ENCODE measurements around the gene ZNF648.
"Not testable (repeated sequence)": the region's sequence is repeated elsewhere in the genome, so short reads cannot be mapped to it uniquely, and the experiment has no call there.

ZNF648 gene

GRCh38 chr1:182048562-182048961 lies 12.9 kb downstream of the ZNF648 start:
- no peaks in the 10 kb centered on the region for H3K4me1 ChIP-seq (ENCODE audit: control insufficient read depth, low read depth, low read length)
- H3K27ac ChIP-seq (ENCODE audit: low read length) = no peak overlapping the region
- no peaks in the 10 kb centered on the region for H3K27me3 ChIP-seq (ENCODE audit: control insufficient read depth, insufficient read depth, low read length)
- no peaks in the 10 kb centered on the region for H3K9me3 ChIP-seq (ENCODE audit: control insufficient read depth, low read depth, low read length)
- no peak overlapping the region for H3K4me3 ChIP-seq (ENCODE audit: low read length)
- H3K36me3 ChIP-seq (ENCODE audit: control insufficient read depth, low read depth, low read length) = no peaks in the 10 kb centered on the region
- no peak overlapping the region for H3K9ac ChIP-seq (ENCODE audit: low read length)

- no peak overlapping the region for H3K4me3 ChIP-seq (ENCODE audit: low read length)
- H3K27ac ChIP-seq (ENCODE audit: low read length) = no peak overlapping the region
- H3K36me3 ChIP-seq (ENCODE audit: control insufficient read depth, low read depth, low read length) = no peaks in the 10 kb centered on the region
- no peaks in the 10 kb centered on the region for H3K27me3 ChIP-seq (ENCODE audit: control insufficient read depth, insufficient read depth, low read length)
- no peaks in the 10 kb centered on the region for H3K9me3 ChIP-seq (ENCODE audit: control insufficient read depth, low read depth, low read length)
- no peaks in the 10 kb centered on the region for H3K4me1 ChIP-seq (ENCODE audit: control insufficient read depth, low read depth, low read length)
- H3K9ac ChIP-seq (ENCODE audit: low read length) = no peak overlapping the region
Observed at GRCh38 chr1:182046763-182047162, 14.7 kb downstream of the ZNF648 start.

- H3K27ac ChIP-seq (ENCODE audit: low read length); H3K9ac ChIP-seq (ENCODE audit: low read length); H3K36me3 ChIP-seq (ENCODE audit: control insufficient read depth, low read depth, low read length); H3K9me3 ChIP-seq (ENCODE audit: control insufficient read depth, low read depth, low read length); H3K4me1 ChIP-seq (ENCODE audit: control insufficient read depth, low read depth, low read length); H3K27me3 ChIP-seq (ENCODE audit: control insufficient read depth, insufficient read depth, low read length); H3K4me3 ChIP-seq (ENCODE audit: low read length): not testable (repeated sequence)
Observed at GRCh38 chr1:182045481-182045880, 16.0 kb downstream of the ZNF648 start.

DNA sequence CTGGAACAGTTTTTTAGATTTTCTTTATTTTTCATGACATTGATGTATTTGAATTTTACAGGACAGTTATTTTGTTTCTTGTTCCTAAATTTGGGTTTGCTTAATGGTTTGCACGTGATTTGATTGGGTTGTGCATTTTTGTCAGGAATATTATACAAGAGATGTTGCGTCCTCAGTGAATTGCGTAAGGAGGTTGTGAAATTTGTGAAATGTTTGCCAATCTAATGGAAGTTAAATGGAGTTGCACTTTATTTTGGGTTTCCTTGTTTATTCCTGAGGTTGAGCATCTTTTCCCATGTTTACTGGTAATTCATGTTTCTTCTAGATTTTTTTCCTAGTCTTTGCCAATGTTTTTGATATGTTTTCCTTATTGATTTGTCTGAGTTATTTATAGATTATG lies 19.9 kb downstream of the ZNF648 start:
- Histone ChIP-seq H3K27me3 (ENCODE audit: control insufficient read depth, insufficient read depth, low read length) (no peaks in the 10 kb centered on the region), H3K4me3 (ENCODE audit: low read length) (no peak overlapping the region), H3K27ac (ENCODE audit: low read length) (no peak overlapping the region), H3K9ac (ENCODE audit: low read length) (no peak overlapping the region), H3K9me3 (ENCODE audit: control insufficient read depth, low read depth, low read length) (peaks cover 21% of the 10 kb centered on the region), H3K36me3 (ENCODE audit: control insufficient read depth, low read depth, low read length) (no peaks in the 10 kb centered on the region), H3K4me1 (ENCODE audit: control insufficient read depth, low read depth, low read length) (no peaks in the 10 kb centered on the region)

- Histone ChIP-seq H3K36me3 (ENCODE audit: control insufficient read depth, low read depth, low read length) (no peaks in the 10 kb centered on the region), H3K27me3 (ENCODE audit: control insufficient read depth, insufficient read depth, low read length) (no peaks in the 10 kb centered on the region), H3K4me3 (ENCODE audit: low read length) (no peak overlapping the region), H3K9ac (ENCODE audit: low read length) (no peak overlapping the region), H3K4me1 (ENCODE audit: control insufficient read depth, low read depth, low read length) (peaks cover 3% of the 10 kb centered on the region), H3K27ac (ENCODE audit: low read length) (no peak overlapping the region), H3K9me3 (ENCODE audit: control insufficient read depth, low read depth, low read length) (peaks cover 21% of the 10 kb centered on the region)
Observed at GRCh38 chr1:182038220-182038619, 23.3 kb downstream of the ZNF648 start.

DNA sequence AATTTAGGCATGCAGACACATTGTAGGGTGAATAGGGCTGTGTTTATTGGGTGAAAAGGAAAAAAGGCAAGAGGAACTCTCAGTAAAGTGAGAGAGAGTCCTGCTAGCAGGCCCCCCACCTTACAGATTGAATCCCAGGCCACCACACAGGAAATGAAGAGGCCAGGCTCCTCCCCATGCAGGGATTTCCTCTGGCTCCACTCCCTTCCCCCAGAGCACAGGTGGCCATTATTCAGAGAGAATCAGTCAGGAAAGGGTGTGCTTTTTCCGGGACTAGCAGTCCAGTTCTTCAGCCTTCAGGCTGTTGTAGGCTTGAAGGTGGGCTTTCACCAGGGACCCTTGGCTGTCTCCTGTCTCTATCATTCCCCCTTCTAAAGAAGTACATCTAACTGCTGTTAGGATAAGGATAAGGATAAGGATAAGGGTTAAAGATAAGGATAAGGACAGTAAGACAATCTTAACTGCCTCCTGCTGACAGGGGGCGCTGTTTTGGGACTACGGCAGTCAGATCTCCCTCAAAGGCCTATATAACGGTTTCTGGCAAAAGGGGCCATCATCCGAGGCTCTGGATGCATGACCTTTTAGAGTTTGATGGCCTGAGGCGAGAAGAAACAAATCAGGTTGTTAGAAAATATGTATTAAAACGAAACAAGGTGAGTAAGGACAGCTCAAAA lies 26.3 kb downstream of the ZNF648 start:
- Histone ChIP-seq H3K36me3 (ENCODE audit: control insufficient read depth, low read depth, low read length) (no peaks in the 10 kb centered on the region), H3K4me3 (ENCODE audit: low read length) (no peak overlapping the region), H3K27me3 (ENCODE audit: control insufficient read depth, insufficient read depth, low read length) (no peaks in the 10 kb centered on the region), H3K4me1 (ENCODE audit: control insufficient read depth, low read depth, low read length) (peaks cover 3% of the 10 kb centered on the region), H3K9me3 (ENCODE audit: control insufficient read depth, low read depth, low read length) (peaks cover 21% of the 10 kb centered on the region), H3K27ac (ENCODE audit: low read length) (no peak overlapping the region), H3K9ac (ENCODE audit: low read length) (no peak overlapping the region)

DNA sequence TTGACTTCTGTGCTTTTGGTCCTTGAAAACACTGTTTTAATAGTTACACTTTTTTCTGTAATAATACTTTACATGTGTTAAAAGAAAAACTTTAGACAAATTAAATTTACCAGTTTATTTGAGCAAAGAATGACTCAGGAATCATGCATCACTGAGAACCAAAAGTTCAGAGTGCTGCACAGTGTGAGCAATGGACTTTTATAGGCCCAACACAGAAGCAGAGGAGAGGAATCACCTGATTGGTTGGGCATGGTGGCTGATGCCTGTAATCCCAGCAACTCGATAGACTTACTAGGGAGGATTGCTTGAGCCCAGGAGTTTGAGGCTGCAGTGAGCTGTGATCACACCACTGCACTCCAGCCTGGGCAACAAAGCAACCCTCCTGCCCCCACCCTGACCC lies 29.3 kb downstream of the ZNF648 start:
- Histone ChIP-seq H3K27me3 (ENCODE audit: control insufficient read depth, insufficient read depth, low read length) (no peaks in the 10 kb centered on the region), H3K27ac (ENCODE audit: low read length) (no peak overlapping the region), H3K9me3 (ENCODE audit: control insufficient read depth, low read depth, low read length) (peaks cover 3% of the 10 kb centered on the region), H3K4me3 (ENCODE audit: low read length) (no peak overlapping the region), H3K9ac (ENCODE audit: low read length) (no peak overlapping the region), H3K36me3 (ENCODE audit: control insufficient read depth, low read depth, low read length) (no peaks in the 10 kb centered on the region), H3K4me1 (ENCODE audit: control insufficient read depth, low read depth, low read length) (peaks cover 9% of the 10 kb centered on the region)

DNA sequence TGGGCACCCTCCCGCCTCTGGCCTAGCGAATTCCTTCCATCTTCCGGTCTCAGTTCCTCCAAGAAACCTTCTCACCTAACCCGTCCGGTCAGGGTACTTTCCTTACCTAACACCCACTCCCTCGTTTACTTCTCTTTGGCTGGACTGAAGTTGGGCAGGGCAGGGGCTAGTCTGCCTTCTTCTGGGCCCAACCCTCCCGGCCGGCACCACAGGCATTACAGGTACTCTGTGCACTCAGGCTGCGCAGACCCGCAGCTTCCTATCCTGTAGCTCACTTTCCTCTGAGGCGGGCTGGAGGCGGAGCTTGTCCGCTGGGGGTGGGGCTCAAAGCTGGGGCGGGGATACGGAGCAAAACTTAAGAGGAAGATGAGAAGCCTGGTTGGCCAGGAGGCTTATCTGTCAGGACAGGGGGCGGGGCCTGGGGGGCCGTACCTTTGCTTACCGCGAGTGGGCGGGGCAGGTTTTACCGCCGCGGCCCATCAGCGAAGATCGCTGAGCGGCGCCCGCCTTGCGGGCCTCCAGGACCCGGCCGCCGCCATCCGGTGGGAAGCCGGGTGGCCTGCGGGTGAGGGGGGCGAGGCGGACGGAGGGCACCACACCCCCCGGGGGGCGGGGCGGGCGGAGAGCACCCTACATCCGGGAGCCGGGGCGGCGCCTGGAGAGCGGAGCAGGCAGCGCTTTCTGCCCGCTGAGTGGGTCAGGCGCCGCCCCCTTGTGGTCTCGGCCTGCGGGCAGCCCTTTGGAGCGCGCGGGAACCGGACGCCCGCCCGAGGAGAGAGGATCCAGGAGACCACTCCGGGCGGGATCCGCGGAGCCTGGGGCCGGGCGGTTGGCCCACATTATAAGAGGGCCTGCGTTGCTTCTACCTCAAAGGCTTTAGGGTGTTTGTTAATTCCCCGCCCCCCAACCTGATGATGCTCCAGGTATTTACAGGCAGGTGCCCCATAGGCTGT lies 31.9 kb downstream of the ZNF648 start:
- H3K27ac ChIP-seq (ENCODE audit: low read length) = peak overlapping the region; percentile 59
- no peaks in the 10 kb centered on the region for H3K36me3 ChIP-seq (ENCODE audit: control insufficient read depth, low read depth, low read length)
- no peaks in the 10 kb centered on the region for H3K9me3 ChIP-seq (ENCODE audit: control insufficient read depth, low read depth, low read length)
- H3K27me3 ChIP-seq (ENCODE audit: control insufficient read depth, insufficient read depth, low read length) = no peaks in the 10 kb centered on the region
- H3K4me1 ChIP-seq (ENCODE audit: control insufficient read depth, low read depth, low read length) = peaks cover 6% of the 10 kb centered on the region
- H3K9ac ChIP-seq (ENCODE audit: low read length) = peak overlapping the region; percentile 73
- peak overlapping the region; percentile 76 for H3K4me3 ChIP-seq (ENCODE audit: low read length)

GRCh38 chr1:182029002-182029378 lies 32.5 kb downstream of the ZNF648 start:
- peak overlapping the region; percentile 59 for H3K27ac ChIP-seq (ENCODE audit: low read length)
- H3K4me3 ChIP-seq (ENCODE audit: low read length) = peak overlapping the region; percentile 76
- H3K36me3 ChIP-seq (ENCODE audit: control insufficient read depth, low read depth, low read length) = no peaks in the 10 kb centered on the region
- H3K9ac ChIP-seq (ENCODE audit: low read length) = peak overlapping the region; percentile 73
- H3K27me3 ChIP-seq (ENCODE audit: control insufficient read depth, insufficient read depth, low read length) = no peaks in the 10 kb centered on the region
- H3K4me1 ChIP-seq (ENCODE audit: control insufficient read depth, low read depth, low read length) = peaks cover 6% of the 10 kb centered on the region
- H3K9me3 ChIP-seq (ENCODE audit: control insufficient read depth, low read depth, low read length) = no peaks in the 10 kb centered on the region

DNA sequence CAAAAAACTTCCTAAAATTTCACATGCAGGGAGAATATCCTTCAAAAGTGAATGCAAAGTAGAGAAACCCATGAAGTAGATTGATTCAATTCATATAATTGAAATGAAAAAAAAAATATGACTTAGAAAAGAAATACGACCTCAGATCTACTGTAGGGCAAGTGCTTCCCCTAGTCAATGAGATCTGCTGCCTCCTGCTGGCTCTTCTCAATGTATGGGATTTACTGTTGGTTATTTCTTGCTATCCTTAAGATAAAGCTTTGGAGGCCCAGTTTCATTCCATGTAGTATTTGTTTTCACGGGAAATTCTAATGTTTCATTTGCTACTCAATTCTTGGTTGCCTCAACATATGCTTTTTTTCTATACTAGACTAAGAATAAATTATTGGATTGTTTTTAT lies 46.2 kb downstream of the ZNF648 start:
- Histone ChIP-seq H3K27me3 (ENCODE audit: control insufficient read depth, insufficient read depth, low read length) (no peaks in the 10 kb centered on the region), H3K4me3 (ENCODE audit: low read length) (no peak overlapping the region), H3K9ac (ENCODE audit: low read length) (no peak overlapping the region), H3K36me3 (ENCODE audit: control insufficient read depth, low read depth, low read length) (no peaks in the 10 kb centered on the region), H3K9me3 (ENCODE audit: control insufficient read depth, low read depth, low read length) (peaks cover 6% of the 10 kb centered on the region), H3K4me1 (ENCODE audit: control insufficient read depth, low read depth, low read length) (no peaks in the 10 kb centered on the region), H3K27ac (ENCODE audit: low read length) (no peak overlapping the region)

DNA sequence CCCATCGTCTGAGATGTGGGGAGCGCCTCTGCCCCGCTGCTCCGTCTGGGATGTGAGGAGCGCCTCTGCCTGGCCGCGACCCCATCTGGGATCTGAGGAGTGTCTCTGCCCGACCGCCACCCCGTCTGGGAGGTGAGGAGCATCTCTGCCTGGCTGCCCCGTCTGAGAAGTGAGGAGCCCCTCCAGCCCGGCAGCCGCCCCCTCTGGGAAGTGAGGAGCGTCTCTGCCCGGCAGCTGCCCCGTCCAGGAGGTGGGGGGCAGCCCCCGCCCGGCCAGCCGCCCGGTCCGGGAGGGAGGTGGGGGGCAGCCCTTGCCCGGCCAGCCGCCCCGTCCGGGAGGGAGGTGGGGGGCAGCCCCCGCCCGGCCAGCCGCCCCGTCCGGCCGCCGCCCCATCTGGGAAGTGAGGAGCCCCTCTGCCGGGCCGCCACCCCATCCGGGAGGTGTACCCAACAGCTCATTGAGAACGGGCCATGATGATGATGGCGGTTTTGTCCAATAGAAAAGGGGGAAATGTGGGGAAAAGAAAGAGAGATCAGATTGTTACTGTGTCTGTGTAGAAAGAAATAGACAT lies 50.6 kb downstream of the ZNF648 start:
- H3K27me3 ChIP-seq (ENCODE audit: control insufficient read depth, insufficient read depth, low read length); H3K4me3 ChIP-seq (ENCODE audit: low read length); H3K4me1 ChIP-seq (ENCODE audit: control insufficient read depth, low read depth, low read length); H3K36me3 ChIP-seq (ENCODE audit: control insufficient read depth, low read depth, low read length); H3K27ac ChIP-seq (ENCODE audit: low read length); H3K9ac ChIP-seq (ENCODE audit: low read length); H3K9me3 ChIP-seq (ENCODE audit: control insufficient read depth, low read depth, low read length): not testable (repeated sequence)
